Lower leg skin (tissue), 3 donors: ENCODE measurements around the gene DNAI1.

Source experiments
- CTCF ChIP-seq, 3 donors: fragments of 450-650 bp; IDR thresholded peaks; one replicate each; pipeline ENCODE4 v1.5.1; 2016; ENCODE audit warnings: antibody characterized with exemption in 3 of 3, mild to moderate bottlenecking in 3 of 3, moderate library complexity in 2 of 3
- POLR2A ChIP-seq, 2 donors: fragments of 450-650 bp; IDR thresholded peaks; one replicate each; pipeline ENCODE4 v1.6.1; 2016 to 2017; ENCODE audit warnings: antibody characterized with exemption in 2 of 2, mild to moderate bottlenecking in 1 of 2, moderate library complexity in 1 of 2

DNA sequence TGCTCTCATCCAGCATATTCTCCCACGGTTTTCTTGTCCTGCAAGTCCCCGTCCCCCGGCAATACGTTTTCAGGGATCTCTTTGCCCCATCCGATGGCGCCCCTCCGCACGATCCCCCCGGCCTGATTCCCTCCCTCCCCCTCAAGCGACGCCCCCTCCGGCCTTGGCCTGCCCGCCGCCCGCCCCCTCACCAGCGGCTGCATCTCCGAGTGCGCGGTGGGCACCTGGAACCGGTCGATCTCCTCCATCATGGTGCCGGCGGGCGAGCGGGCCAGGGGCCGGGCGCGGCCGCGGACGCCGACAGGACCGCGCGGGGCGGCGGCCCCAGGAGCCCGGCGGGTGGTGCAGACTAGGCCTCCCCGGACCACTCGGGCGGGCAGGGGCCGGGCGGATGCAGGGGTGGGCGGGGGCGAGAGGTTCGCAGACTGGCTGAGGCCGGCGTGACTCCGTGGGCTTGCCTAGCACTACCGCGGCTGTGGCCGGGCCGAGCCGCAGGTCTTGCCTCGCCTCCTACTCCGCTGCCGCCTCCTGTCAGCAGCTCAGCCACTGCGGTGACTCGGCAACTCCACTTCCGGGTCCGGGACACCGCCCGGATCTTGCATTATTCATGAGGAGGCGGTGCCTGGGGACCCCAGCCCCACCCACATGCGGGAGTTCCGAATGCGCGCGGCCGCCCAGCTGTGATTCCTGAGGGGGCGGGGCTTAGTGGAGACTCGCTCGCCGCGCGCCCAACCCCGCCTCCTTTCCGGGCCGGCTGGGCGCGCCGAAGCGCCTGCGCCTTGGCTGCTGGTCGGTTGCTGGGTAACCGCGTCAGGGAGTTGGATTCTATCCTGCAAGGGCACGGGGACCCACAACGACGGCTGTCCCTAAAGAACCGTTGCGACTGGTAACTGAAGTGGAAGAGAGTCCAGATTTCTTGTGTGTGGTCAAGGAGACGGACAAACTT lies at the start of gene DNAI1, which contains the start of gene FAM219A:
- no peak for TF ChIP-seq CTCF (IDR thresholded peaks at IDR 0.05)
- no peak for TF ChIP-seq POLR2A (IDR thresholded peaks at IDR 0.05)
